Sigmoid colon (tissue), 7 donors: ENCODE measurements around the gene ISL1. TPM values are rescaled to one million over a fixed set of nuclear protein-coding genes. Genes with fewer than 3 reads are reported as not detected.

Source experiments
- DNase-seq: peaks from one replicate; pipeline ENCODE4 v3.0.0-alpha.2; 2019
- H3K27ac ChIP-seq, 4 donors: fragments of 200-600 bp; sonication (generic); one replicate each; pipeline ENCODE4 v1.5.1; 2016 to 2019; ENCODE audit warnings: mild to moderate bottlenecking in 1 of 4
- H3K27me3 ChIP-seq, 3 donors: fragments of 200-600 bp; sonication (generic); one replicate each; pipeline ENCODE4 v1.5.1; 2019; ENCODE audit warnings: mild to moderate bottlenecking in 1 of 3
- H3K36me3 ChIP-seq, 4 donors: fragments of 200-600 bp; sonication (generic); one replicate each; pipeline ENCODE4 v1.5.1; 2016 to 2019
- H3K4me1 ChIP-seq, 4 donors: fragments of 200-600 bp; sonication (generic); one replicate each; pipeline ENCODE4 v1.5.1; 2017 to 2019
- H3K4me3 ChIP-seq, 4 donors: fragments of 200-600 bp; sonication (generic); one replicate each; pipeline ENCODE4 v1.5.1; 2017 to 2019; ENCODE audit warnings: mild to moderate bottlenecking in 2 of 4, moderate library complexity in 1 of 4
- H3K9me3 ChIP-seq, 4 donors: fragments of 200-600 bp in 3 of 4; sonication (generic) in 3 of 4; one replicate each; pipeline versions ENCODE4 v1.5.1 to v1.6.1; 2013 to 2019
- EP300 ChIP-seq, 4 donors: sonication (generic); formaldehyde crosslinking; IDR thresholded peaks; one replicate each; pipeline ENCODE4 v1.6.1; 2017; ENCODE audit warnings: antibody characterized with exemption in 4 of 4
- POLR2A ChIP-seq, 2 donors: fragments of 450-650 bp; IDR thresholded peaks; one replicate each; pipeline ENCODE4 v1.6.1; 2016; ENCODE audit warnings: antibody characterized with exemption in 2 of 2, mild to moderate bottlenecking in 2 of 2, moderate library complexity in 2 of 2
- POLR2AphosphoS5 ChIP-seq, 4 donors: sonication (generic); formaldehyde crosslinking; IDR thresholded peaks; one replicate each; pipeline ENCODE4 v1.6.1; 2017; ENCODE audit warnings: antibody characterized with exemption in 4 of 4
- WGBS, 2 donors: extraction: QIAGEN DNeasy Blood & Tissue Kit; methylation state at CpG; one replicate each; pipeline ENCODE4 v1.1.7; 2013; 5-methylcytosine and 5-hydroxymethylcytosine counted together
- intact Hi-C: fragments of 100-400 bp; cut with DNase I; formaldehyde crosslinking; loops from one replicate; pipeline ENCODE4 v1.15.1; 2023
- polyA plus RNA-seq, 3 donors: library from polyadenylated mRNA; stranded (reverse); fragments of 200-250 nt; gene quantifications; one replicate each; pipeline ENCODE4 v1.2.3, GENCODE V29; 2013
- total RNA-seq, 4 donors: library from RNA; depleted of rRNA; stranded (reverse); fragments of >200 nt; gene quantifications; one replicate each; pipeline ENCODE4 v1.1.0, GENCODE V29; 2016
- TF ChIP-seq, protein P1 (sequence below), 4 experiments: fragments of 450-650 bp in 3 of 4; fragments of 200-600 bp in 1 of 4; IDR thresholded peaks; one replicate each; pipeline ENCODE4 v1.5.1; 2016 to 2019; ENCODE audit warnings: antibody characterized with exemption in 4 of 4, mild to moderate bottlenecking in 3 of 4, moderate library complexity in 2 of 4
- donor health status: healthy with polysubstance abuse.
- donor health status: Bipolar disorder and iron deficiency.
- donor health status: healthy.

ISL1 gene
- total RNA-seq: 1 to 10 TPM in 3 of 4 donors, under 1 TPM in 1; 0.81 to 1.2 (median 1.1) TPM
- polyA plus RNA-seq: 1 to 10 TPM in 1 of 3 donors, under 1 TPM in 2; 0.46 to 1.2 (median 0.48) TPM

DNA sequence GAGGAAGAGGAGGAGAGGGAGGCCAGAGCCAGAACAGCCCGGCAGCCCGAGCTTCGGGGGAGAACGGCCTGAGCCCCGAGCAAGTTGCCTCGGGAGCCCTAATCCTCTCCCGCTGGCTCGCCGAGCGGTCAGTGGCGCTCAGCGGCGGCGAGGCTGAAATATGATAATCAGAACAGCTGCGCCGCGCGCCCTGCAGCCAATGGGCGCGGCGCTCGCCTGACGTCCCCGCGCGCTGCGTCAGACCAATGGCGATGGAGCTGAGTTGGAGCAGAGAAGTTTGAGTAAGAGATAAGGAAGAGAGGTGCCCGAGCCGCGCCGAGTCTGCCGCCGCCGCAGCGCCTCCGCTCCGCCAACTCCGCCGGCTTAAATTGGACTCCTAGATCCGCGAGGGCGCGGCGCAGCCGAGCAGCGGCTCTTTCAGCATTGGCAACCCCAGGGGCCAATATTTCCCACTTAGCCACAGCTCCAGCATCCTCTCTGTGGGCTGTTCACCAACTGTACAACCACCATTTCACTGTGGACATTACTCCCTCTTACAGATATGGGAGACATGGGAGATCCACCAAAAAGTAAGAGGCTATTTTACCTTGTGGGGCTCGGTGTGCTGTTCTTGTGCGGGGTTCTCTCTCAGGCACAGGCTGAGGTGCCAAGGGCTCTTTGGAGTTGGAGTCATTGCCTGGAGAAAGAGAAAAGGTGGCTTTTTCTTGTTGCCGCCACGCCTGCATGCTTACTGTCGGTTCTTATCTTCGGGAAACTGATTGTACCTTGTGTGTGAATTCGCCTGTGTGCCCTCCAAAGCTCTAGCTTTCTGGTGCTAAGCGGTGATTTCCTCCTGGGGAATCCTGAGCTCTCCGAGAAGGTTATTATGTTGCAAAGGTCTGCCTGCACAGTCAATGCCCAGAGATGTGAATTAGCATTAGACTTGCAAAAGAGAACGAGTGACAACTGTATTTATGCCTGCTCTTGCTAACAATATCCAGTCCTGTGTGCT lies at the start of gene ISL1:
Gene ISL1, plus strand, starts transcription at position 318 of the 991 bp plus-strand sequence. Its CDS starts 224 bp downstream, at position 542.
- peak within 1 kb of the TSS in 3 of 4 donors; percentile 69 to 86 (median 83) for H3K27ac ChIP-seq
- peak within 1 kb of the TSS; percentile 52 to 68 (median 56) for H3K4me3 ChIP-seq
- H3K36me3 ChIP-seq: no peaks in the 10 kb centered on the region
- peaks cover 0 to 21% (median 10%) of the 10 kb centered on the region in 4 donors for H3K4me1 ChIP-seq
- DNase-seq: peak; percentile 90
- WGBS, 2 donors: 1 to 2% methylated on average over 57 of the region's 57 CpGs
- intact Hi-C loops: loop anchor here (5.0 to 10.0 kb wide), 2 partner anchors 34 to 419 kb away; no protein-coding TSS in a partner anchor
- no peaks in the 10 kb centered on the region for H3K9me3 ChIP-seq
- H3K27me3 ChIP-seq: peaks cover 0 to 95% (median 7%) of the 10 kb centered on the region in 3 donors
- TF ChIP-seq EP300 (IDR thresholded peaks at IDR 0.05) (no peak), POLR2A (IDR thresholded peaks at IDR 0.05) (peak; percentile 72 to 84), POLR2AphosphoS5 (IDR thresholded peaks at IDR 0.05) (peak; percentile 86 to 98 (median 96))

DNA sequence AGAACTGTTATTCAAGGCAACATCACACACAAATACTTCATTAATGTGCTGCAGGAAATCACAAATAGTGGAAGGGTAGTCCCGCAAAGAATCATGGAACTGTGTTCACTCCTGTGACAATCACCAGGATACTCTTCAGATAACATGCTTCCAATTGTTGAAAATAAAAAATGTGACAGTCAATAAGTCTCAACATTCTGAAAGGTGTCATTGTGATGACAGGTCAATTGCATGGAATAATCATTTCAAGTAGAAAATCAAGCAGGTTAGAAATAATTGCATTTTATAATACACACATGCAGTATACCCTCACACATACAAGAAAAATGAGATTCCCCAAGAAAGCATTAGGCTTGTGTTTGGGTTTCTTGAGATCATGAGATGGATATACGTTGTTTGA lies 46.4 kb upstream of the ISL1 start:
- Histone ChIP-seq H3K36me3 (no peaks in the 10 kb centered on the region), H3K27ac (no peak overlapping the region), H3K27me3 (no peaks in the 10 kb centered on the region), H3K4me1 (no peaks in the 10 kb centered on the region), H3K4me3 (no peak overlapping the region), H3K9me3 (peaks cover 0 to 3% (median 0%) of the 10 kb centered on the region in 4 donors)
- intact Hi-C loops: no loop called here
- no peak for DNase-seq
- 70 to 88% methylated on average over 2 of the region's 2 CpGs for WGBS, 2 donors
- TF ChIP-seq POLR2AphosphoS5 (IDR thresholded peaks at IDR 0.05) (no peak), POLR2A (IDR thresholded peaks at IDR 0.05) (no peak), EP300 (IDR thresholded peaks at IDR 0.05) (no peak)
- TF ChIP-seq, protein P1, sequence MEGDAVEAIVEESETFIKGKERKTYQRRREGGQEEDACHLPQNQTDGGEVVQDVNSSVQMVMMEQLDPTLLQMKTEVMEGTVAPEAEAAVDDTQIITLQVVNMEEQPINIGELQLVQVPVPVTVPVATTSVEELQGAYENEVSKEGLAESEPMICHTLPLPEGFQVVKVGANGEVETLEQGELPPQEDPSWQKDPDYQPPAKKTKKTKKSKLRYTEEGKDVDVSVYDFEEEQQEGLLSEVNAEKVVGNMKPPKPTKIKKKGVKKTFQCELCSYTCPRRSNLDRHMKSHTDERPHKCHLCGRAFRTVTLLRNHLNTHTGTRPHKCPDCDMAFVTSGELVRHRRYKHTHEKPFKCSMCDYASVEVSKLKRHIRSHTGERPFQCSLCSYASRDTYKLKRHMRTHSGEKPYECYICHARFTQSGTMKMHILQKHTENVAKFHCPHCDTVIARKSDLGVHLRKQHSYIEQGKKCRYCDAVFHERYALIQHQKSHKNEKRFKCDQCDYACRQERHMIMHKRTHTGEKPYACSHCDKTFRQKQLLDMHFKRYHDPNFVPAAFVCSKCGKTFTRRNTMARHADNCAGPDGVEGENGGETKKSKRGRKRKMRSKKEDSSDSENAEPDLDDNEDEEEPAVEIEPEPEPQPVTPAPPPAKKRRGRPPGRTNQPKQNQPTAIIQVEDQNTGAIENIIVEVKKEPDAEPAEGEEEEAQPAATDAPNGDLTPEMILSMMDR (IDR thresholded peaks at IDR 0.05): no peak

DNA sequence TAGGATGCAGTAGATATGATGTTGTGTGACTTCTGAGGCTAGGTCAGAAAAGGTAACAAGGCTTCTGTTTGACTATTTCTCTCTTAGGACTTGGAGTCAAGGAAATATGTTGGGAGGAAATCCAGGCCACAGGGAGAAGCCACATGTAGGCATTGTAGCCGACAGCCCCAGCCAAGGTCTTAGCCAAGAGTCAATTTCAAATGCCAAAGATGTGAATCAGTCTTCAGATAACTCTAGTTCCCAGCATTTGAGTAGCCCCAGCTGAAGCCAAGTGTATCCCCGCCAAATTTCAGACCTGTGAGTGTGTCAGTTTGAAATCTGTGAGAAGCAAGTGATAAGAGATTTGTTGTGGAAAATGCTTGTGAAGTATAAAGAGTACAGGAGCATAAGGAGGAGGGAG lies 38.1 kb upstream of the ISL1 start:
- intact Hi-C loops: no loop called here
- Histone ChIP-seq H3K9me3 (peaks cover 0 to 8% (median 0%) of the 10 kb centered on the region in 4 donors), H3K4me1 (no peaks in the 10 kb centered on the region), H3K4me3 (no peak overlapping the region), H3K27me3 (no peaks in the 10 kb centered on the region), H3K36me3 (no peaks in the 10 kb centered on the region), H3K27ac (no peak overlapping the region)
- DNase-seq: no peak
- TF ChIP-seq EP300 (IDR thresholded peaks at IDR 0.05) (no peak), POLR2A (IDR thresholded peaks at IDR 0.05) (no peak), POLR2AphosphoS5 (IDR thresholded peaks at IDR 0.05) (no peak)
- TF ChIP-seq, protein P1 (IDR thresholded peaks at IDR 0.05): no peak
- 78 to 79% methylated on average over 2 of the region's 2 CpGs for WGBS, 2 donors

DNA sequence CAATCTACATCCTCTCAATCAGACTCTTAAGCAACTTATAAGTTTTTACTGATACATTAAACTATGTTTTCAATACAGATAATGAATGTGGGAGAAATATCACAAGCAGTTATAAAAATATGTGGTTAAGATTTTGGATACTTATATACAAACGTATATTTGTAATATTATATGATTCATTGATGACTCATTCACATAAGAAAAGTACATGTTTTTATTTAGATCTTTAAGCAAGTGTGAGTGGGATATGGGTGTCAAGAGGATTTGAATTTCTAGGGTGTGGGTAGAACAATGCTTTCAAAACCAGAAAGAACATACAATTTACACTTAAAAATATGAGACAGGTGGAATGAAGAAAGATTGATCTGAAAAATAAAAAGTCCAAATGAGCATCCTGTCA lies 36.1 kb upstream of the ISL1 start:
- peaks cover 0 to 8% (median 0%) of the 10 kb centered on the region in 4 donors for H3K9me3 ChIP-seq
- WGBS, 2 donors: 57 to 76% methylated on average over 1 of the region's 1 CpG
- H3K4me3 ChIP-seq: no peak overlapping the region
- DNase-seq: no peak
- intact Hi-C loops: no loop called here
- no peaks in the 10 kb centered on the region for H3K36me3 ChIP-seq
- TF ChIP-seq POLR2A (IDR thresholded peaks at IDR 0.05) (no peak), POLR2AphosphoS5 (IDR thresholded peaks at IDR 0.05) (no peak), EP300 (IDR thresholded peaks at IDR 0.05) (no peak)
- TF ChIP-seq, protein P1 (IDR thresholded peaks at IDR 0.05): no peak
- H3K27me3 ChIP-seq: no peaks in the 10 kb centered on the region
- H3K4me1 ChIP-seq: no peaks in the 10 kb centered on the region
- no peak overlapping the region for H3K27ac ChIP-seq

DNA sequence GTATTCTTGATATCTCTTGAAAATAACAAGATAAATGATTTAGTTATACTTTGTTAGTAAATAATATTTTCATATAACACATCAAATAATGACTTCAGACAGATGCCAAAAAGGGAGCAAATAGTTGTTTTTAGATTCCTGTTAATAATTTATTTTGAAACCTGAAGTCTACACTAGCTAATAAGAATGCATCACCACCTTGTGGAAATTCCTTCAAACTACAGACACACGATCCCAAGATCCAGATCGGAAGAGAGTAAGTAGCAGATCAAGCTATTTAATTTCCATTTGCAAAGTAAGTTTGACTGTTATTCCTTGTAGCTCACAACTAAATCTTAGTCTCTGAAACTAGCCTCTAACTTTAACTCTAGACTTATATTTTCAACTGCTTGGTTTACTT lies 35.5 kb upstream of the ISL1 start:
- WGBS, 2 donors: 84 to 90% methylated on average over 2 of the region's 2 CpGs
- intact Hi-C loops: no loop called here
- no peak overlapping the region for H3K4me3 ChIP-seq
- H3K27me3 ChIP-seq: no peaks in the 10 kb centered on the region
- DNase-seq: no peak
- TF ChIP-seq POLR2A (IDR thresholded peaks at IDR 0.05) (no peak), EP300 (IDR thresholded peaks at IDR 0.05) (no peak), POLR2AphosphoS5 (IDR thresholded peaks at IDR 0.05) (no peak)
- TF ChIP-seq, protein P1 (IDR thresholded peaks at IDR 0.05): no peak
- no peak overlapping the region for H3K27ac ChIP-seq
- no peaks in the 10 kb centered on the region for H3K4me1 ChIP-seq
- peaks cover 0 to 8% (median 0%) of the 10 kb centered on the region in 4 donors for H3K9me3 ChIP-seq
- no peaks in the 10 kb centered on the region for H3K36me3 ChIP-seq
